H9 (cell line): Measurements from ENCODE around the gene GPRIN1. TPM values are rescaled to one million over a fixed set of nuclear protein-coding genes. Genes with fewer than 3 reads are reported as not detected.

Source experiments
- DNase-seq: peaks from one replicate; pipeline ENCODE4 v3.0.0-alpha.2; 2017
- H2AFZ ChIP-seq: one replicate; pipeline ENCODE4 v1.6.1; 2013; ENCODE audit warnings: mild to moderate bottlenecking, low read length, control low read depth, moderate library complexity
- H2AK5ac ChIP-seq: 2 replicates; pipeline ENCODE4 v1.6.1; 2013; ENCODE audit warnings: low read length, control low read depth, mixed read lengths; ENCODE audit not compliant: insufficient read length
- H2BK120ac ChIP-seq: one replicate; pipeline ENCODE4 v1.6.1; 2013; ENCODE audit warnings: low read depth, mild to moderate bottlenecking, low read length, control low read depth, inconsistent platforms; ENCODE audit not compliant: poor library complexity, severe bottlenecking
- H2BK12ac ChIP-seq: 2 replicates; pipeline ENCODE4 v1.6.1; 2013; ENCODE audit warnings: low read length, control low read depth, mixed read lengths, low read depth; ENCODE audit not compliant: insufficient read length
- H2BK15ac ChIP-seq: 2 replicates; pipeline ENCODE4 v1.6.1; 2013; ENCODE audit warnings: low read depth, low read length, control low read depth
- H2BK20ac ChIP-seq: one replicate; pipeline ENCODE4 v1.6.1; 2013; ENCODE audit warnings: low read depth, mild to moderate bottlenecking, low read length, control low read depth, inconsistent platforms; ENCODE audit not compliant: poor library complexity, severe bottlenecking
- H2BK5ac ChIP-seq: 2 replicates; pipeline ENCODE4 v1.6.1; 2013; ENCODE audit warnings: low read length, control low read depth, mixed read lengths; ENCODE audit not compliant: insufficient read length
- H3K14ac ChIP-seq: 2 replicates; pipeline ENCODE4 v1.6.1; 2013; ENCODE audit warnings: low read length, control low read depth; ENCODE audit not compliant: insufficient read depth
- H3K18ac ChIP-seq: 2 replicates; pipeline ENCODE4 v1.6.1; 2013; ENCODE audit warnings: low read depth, mild to moderate bottlenecking, mixed read lengths, low read length, control low read depth; ENCODE audit not compliant: insufficient read length
- H3K23ac ChIP-seq: 2 replicates; pipeline ENCODE4 v1.6.1; 2013; ENCODE audit warnings: low read length, control low read depth, mixed read lengths, low read depth; ENCODE audit not compliant: insufficient read length
- H3K23me2 ChIP-seq: 2 replicates; pipeline ENCODE4 v1.6.1; 2013; ENCODE audit warnings: low read depth, mild to moderate bottlenecking, mixed read lengths, low read length, control low read depth; ENCODE audit not compliant: insufficient read length, poor library complexity, severe bottlenecking
- H3K27ac ChIP-seq: 2 replicates; pipeline ENCODE4 v1.5.1; 2013; ENCODE audit warnings: low read length, control low read depth, mixed read lengths, low read depth; ENCODE audit not compliant: insufficient read length
- H3K27me3 ChIP-seq: 2 replicates; pipeline ENCODE4 v1.6.1; 2013; ENCODE audit warnings: low read length, control low read depth, inconsistent platforms; ENCODE audit not compliant: insufficient read depth
- H3K4ac ChIP-seq: 2 replicates; pipeline ENCODE4 v1.6.1; 2013; ENCODE audit warnings: low read depth, mild to moderate bottlenecking, control low read depth, inconsistent platforms, low read length, moderate library complexity
- H3K4me1 ChIP-seq: 2 replicates; pipeline ENCODE4 v1.6.1; 2013; ENCODE audit warnings: low read length, control low read depth, inconsistent platforms; ENCODE audit not compliant: insufficient read depth
- H3K4me2 ChIP-seq: 2 replicates; pipeline ENCODE4 v1.6.1; 2013; ENCODE audit warnings: low read length, control low read depth, mixed read lengths; ENCODE audit not compliant: insufficient read length, insufficient read depth
- H3K56ac ChIP-seq: 2 replicates; pipeline ENCODE4 v1.6.1; 2013; ENCODE audit warnings: low read depth, mild to moderate bottlenecking, mixed read lengths, low read length, control low read depth; ENCODE audit not compliant: insufficient read length
- H3K79me1 ChIP-seq: 2 replicates; pipeline ENCODE4 v1.6.1; 2013; ENCODE audit warnings: low read depth, mild to moderate bottlenecking, moderate library complexity, low read length, control low read depth, inconsistent platforms; ENCODE audit not compliant: insufficient read depth, poor library complexity, severe bottlenecking
- H3K79me2 ChIP-seq: 2 replicates; pipeline ENCODE4 v1.6.1; 2013; ENCODE audit warnings: low read length, control low read depth, inconsistent platforms; ENCODE audit not compliant: insufficient read depth
- H3K9ac ChIP-seq: 2 replicates; pipeline ENCODE4 v1.6.1; 2013; ENCODE audit warnings: low read length, control low read depth, mixed read lengths; ENCODE audit not compliant: insufficient read length; ENCODE audit errors: extremely low read depth
- H3K9me3 ChIP-seq: one replicate; pipeline ENCODE4 v1.6.1; 2013; ENCODE audit warnings: low read depth, low read length, inconsistent platforms; ENCODE audit not compliant: control insufficient read depth
- H3T11ph ChIP-seq: one replicate; pipeline ENCODE4 v1.6.1; 2013; ENCODE audit warnings: mild to moderate bottlenecking, low read length, control low read depth, inconsistent platforms
- H4K20me1 ChIP-seq: one replicate; pipeline ENCODE4 v1.6.1; 2013; ENCODE audit not compliant: control insufficient read depth, insufficient read length, insufficient read depth
- H4K5ac ChIP-seq: 2 replicates; pipeline ENCODE4 v1.6.1; 2013; ENCODE audit warnings: low read depth, mild to moderate bottlenecking, mixed read lengths, low read length, control low read depth; ENCODE audit not compliant: insufficient read length
- H4K8ac ChIP-seq: replicated peaks from 2 replicates; pipeline ENCODE4 v1.6.1; 2013; ENCODE audit warnings: low read length, control low read depth, mixed read lengths, low read depth; ENCODE audit not compliant: insufficient read length
- H4K91ac ChIP-seq: 2 replicates; pipeline ENCODE4 v1.6.1; 2013; ENCODE audit warnings: low read depth, mild to moderate bottlenecking, moderate library complexity, mixed read lengths, low read length, control low read depth; ENCODE audit not compliant: insufficient read length
- H3K27ac Mint-ChIP-seq, 3 experiments: 2 replicates in 2 of 3; 3 replicates in 1 of 3; pipeline ENCODE4 v1.8.0; 2020 to 2021; ENCODE audit warnings: mixed read lengths in 3 of 3, mild to moderate bottlenecking in 1 of 3, moderate library complexity in 1 of 3
- H3K27me3 Mint-ChIP-seq: 2 replicates; pipeline ENCODE4 v1.8.0; 2021; ENCODE audit warnings: low read depth, mild to moderate bottlenecking, moderate library complexity, mixed read lengths
- H3K36me3 Mint-ChIP-seq, 3 experiments: 2 replicates in 2 of 3; 3 replicates in 1 of 3; pipeline ENCODE4 v1.8.0; 2020 to 2021; ENCODE audit warnings: low read depth in 3 of 3, mixed read lengths in 3 of 3; ENCODE audit not compliant: insufficient read depth in 1 of 3
- H3K4me1 Mint-ChIP-seq, 2 experiments: 2 replicates each; pipeline ENCODE4 v1.8.0; 2020; ENCODE audit warnings: mixed read lengths in 2 of 2
- H3K4me3 Mint-ChIP-seq, 2 experiments: 2 replicates in 1 of 2; 3 replicates in 1 of 2; pipeline ENCODE4 v1.8.0; 2020 to 2021; ENCODE audit warnings: mild to moderate bottlenecking in 2 of 2, mixed read lengths in 2 of 2, moderate library complexity in 1 of 2
- H3K9me3 Mint-ChIP-seq, 2 experiments: 2 replicates in 1 of 2; 3 replicates in 1 of 2; pipeline ENCODE4 v1.8.0; 2020; ENCODE audit warnings: mild to moderate bottlenecking in 2 of 2, mixed read lengths in 2 of 2, moderate library complexity in 1 of 2
- WGBS: extraction: QIAGEN DNeasy Blood & Tissue Kit; methylation state at CpG from one replicate; pipeline ENCODE4 v1.1.7; 2013; ENCODE audit warnings: missing lambda C conversion rate, low lambda C conversion rate, mixed read lengths; ENCODE audit not compliant: insufficient read length; ENCODE audit errors: extremely low coverage; 5-methylcytosine and 5-hydroxymethylcytosine counted together
- total RNA-seq: library from RNA; stranded (reverse); gene quantifications from 2 replicates; pipeline ENCODE4 v1.2.1, GENCODE V29; 2021
- TF ChIP-seq, protein P1 (sequence below): fragments of 200-600 bp; sonication (generic); conservative IDR thresholded peaks from 3 replicates; pipeline ENCODE4 v1.8.0; 2021; ENCODE audit warnings: antibody characterized with exemption, mild to moderate bottlenecking

The GPRIN1 gene
- total RNA-seq, 1 experiment from 2014 or later: 10.8 TPM

DNA sequence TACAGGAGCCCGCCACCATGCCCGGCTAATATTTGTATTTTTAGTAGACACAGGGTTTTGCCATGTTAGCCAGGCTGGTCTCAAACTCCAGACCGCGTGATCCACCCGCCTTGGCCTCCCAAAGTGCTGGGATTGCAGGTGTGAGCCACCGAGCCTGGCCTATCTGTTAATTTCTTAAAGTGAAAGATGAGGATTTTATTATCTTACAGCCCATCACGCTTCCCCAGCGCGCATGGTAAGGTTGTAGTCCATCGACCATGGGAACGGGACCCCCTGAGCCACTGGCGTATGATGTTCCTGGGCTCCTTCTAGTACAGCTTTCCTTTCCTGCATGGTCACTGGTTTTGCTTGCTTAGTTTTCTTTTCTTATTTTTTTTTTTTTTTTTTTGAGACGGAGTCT is 52.1 kb downstream of the GPRIN1 start:
- H3K4me1 Mint-ChIP-seq: peaks cover 30 to 31% of the 10 kb centered on the region in 2 experiments
- Histone ChIP-seq H2BK12ac (no peak overlapping the region), H2AFZ (no peak overlapping the region), H3K4me2 (no peak overlapping the region), H3K27me3 (no peaks in the 10 kb centered on the region), H3K9ac (no peak overlapping the region), H4K8ac (no peak overlapping the region), H3T11ph (no peak overlapping the region), H3K79me1 (no peaks in the 10 kb centered on the region), H3K27ac (no peak overlapping the region), H3K4me1 (no peaks in the 10 kb centered on the region), H2BK120ac (no peak overlapping the region), H4K5ac (no peak overlapping the region), H4K91ac (no peak overlapping the region), H4K20me1 (no peaks in the 10 kb centered on the region), H3K56ac (no peak overlapping the region), H2BK15ac (no peak overlapping the region), H2BK5ac (no peak overlapping the region), H3K18ac (no peak overlapping the region), H2BK20ac (no peak overlapping the region), H3K79me2 (no peaks in the 10 kb centered on the region), H3K4ac (no peak overlapping the region), H3K23me2 (no peaks in the 10 kb centered on the region), H3K23ac (no peak overlapping the region), H2AK5ac (no peak overlapping the region), H3K9me3 (no peaks in the 10 kb centered on the region), H3K14ac (no peak overlapping the region)
- H3K9me3 Mint-ChIP-seq: peaks cover 0 to 4% of the 10 kb centered on the region in 2 experiments; a peak in 3 of 5 replicates
- no peak overlapping the region for H3K27ac Mint-ChIP-seq
- H3K4me3 Mint-ChIP-seq: no peak overlapping the region
- H3K27me3 Mint-ChIP-seq: peaks cover 10% of the 10 kb centered on the region
- no peak for DNase-seq
- no peaks in the 10 kb centered on the region; a peak in 1 of 7 replicates for H3K36me3 Mint-ChIP-seq
- TF ChIP-seq, protein P1, sequence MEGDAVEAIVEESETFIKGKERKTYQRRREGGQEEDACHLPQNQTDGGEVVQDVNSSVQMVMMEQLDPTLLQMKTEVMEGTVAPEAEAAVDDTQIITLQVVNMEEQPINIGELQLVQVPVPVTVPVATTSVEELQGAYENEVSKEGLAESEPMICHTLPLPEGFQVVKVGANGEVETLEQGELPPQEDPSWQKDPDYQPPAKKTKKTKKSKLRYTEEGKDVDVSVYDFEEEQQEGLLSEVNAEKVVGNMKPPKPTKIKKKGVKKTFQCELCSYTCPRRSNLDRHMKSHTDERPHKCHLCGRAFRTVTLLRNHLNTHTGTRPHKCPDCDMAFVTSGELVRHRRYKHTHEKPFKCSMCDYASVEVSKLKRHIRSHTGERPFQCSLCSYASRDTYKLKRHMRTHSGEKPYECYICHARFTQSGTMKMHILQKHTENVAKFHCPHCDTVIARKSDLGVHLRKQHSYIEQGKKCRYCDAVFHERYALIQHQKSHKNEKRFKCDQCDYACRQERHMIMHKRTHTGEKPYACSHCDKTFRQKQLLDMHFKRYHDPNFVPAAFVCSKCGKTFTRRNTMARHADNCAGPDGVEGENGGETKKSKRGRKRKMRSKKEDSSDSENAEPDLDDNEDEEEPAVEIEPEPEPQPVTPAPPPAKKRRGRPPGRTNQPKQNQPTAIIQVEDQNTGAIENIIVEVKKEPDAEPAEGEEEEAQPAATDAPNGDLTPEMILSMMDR: no peak
- no CpG with 5 or more reads among the region's 13 CpGs for WGBS
